ENCODE measurements around the gene SNF8. TPM values are rescaled to one million over a fixed set of nuclear protein-coding genes. Genes with fewer than 3 reads are reported as not detected.

Gene SNF8
- total RNA-seq, 3 donors from 2014 or later (not counting 1 experiment from before 2014, with no cell fraction given): 76.9 to 86.0 (median 78.3) TPM

DNA sequence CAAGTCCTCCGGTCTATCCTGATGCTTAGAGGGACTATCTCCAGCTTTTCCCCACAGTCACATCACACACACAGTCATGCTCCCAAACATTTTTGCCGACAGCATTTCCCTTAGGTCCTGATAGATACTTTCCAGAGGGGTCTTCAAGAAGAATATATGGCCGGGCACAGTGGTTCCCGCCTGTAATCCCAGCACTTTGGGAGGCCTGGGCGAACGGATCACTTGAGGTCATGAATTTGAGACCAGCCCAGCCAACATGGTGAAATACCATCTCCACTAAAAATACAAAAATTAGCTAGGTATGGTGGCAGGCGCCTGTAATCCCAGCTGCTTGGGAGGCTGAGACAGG is 28.1 kb upstream of the SNF8 start:
- H3K27ac ChIP-seq (ENCODE audit: low read length): no peak overlapping the region
- DNase-seq: no peak
- H3K4me3 Mint-ChIP-seq: no peak overlapping the region
- no peaks in the 10 kb centered on the region for H3K9me3 ChIP-seq (ENCODE audit: control insufficient read depth, insufficient read depth, low read length)
- H3K27me3 Mint-ChIP-seq (ENCODE audit: low read depth in 2 of 2): peaks cover 26 to 33% of the 10 kb centered on the region in 2 donors
- no peaks in the 10 kb centered on the region for H3K36me3 ChIP-seq (ENCODE audit: control insufficient read depth, insufficient read depth, low read length)
- TF ChIP-seq, protein P1, sequence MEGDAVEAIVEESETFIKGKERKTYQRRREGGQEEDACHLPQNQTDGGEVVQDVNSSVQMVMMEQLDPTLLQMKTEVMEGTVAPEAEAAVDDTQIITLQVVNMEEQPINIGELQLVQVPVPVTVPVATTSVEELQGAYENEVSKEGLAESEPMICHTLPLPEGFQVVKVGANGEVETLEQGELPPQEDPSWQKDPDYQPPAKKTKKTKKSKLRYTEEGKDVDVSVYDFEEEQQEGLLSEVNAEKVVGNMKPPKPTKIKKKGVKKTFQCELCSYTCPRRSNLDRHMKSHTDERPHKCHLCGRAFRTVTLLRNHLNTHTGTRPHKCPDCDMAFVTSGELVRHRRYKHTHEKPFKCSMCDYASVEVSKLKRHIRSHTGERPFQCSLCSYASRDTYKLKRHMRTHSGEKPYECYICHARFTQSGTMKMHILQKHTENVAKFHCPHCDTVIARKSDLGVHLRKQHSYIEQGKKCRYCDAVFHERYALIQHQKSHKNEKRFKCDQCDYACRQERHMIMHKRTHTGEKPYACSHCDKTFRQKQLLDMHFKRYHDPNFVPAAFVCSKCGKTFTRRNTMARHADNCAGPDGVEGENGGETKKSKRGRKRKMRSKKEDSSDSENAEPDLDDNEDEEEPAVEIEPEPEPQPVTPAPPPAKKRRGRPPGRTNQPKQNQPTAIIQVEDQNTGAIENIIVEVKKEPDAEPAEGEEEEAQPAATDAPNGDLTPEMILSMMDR (IDR thresholded peaks at IDR 0.05): no peak
- intact Hi-C loops (cut with micrococcal nuclease): no loop called here
- H3K4me1 ChIP-seq (ENCODE audit: control insufficient read depth, insufficient read depth, low read length): no peaks in the 10 kb centered on the region
- no peaks in the 10 kb centered on the region for H3K9me3 Mint-ChIP-seq
- no peak overlapping the region for H3K27ac Mint-ChIP-seq
- no peaks in the 10 kb centered on the region for H3K4me1 Mint-ChIP-seq
- no peak for ATAC-seq
- WGBS (ENCODE audit: insufficient coverage): 76% methylated on average over 7 of the region's 7 CpGs
- no peaks in the 10 kb centered on the region for H3K36me3 Mint-ChIP-seq
- peaks cover 2% of the 10 kb centered on the region for H3K27me3 ChIP-seq (ENCODE audit: control insufficient read depth, insufficient read depth, low read length)
- no peak overlapping the region for H3K4me3 ChIP-seq (ENCODE audit: low read length)

DNA sequence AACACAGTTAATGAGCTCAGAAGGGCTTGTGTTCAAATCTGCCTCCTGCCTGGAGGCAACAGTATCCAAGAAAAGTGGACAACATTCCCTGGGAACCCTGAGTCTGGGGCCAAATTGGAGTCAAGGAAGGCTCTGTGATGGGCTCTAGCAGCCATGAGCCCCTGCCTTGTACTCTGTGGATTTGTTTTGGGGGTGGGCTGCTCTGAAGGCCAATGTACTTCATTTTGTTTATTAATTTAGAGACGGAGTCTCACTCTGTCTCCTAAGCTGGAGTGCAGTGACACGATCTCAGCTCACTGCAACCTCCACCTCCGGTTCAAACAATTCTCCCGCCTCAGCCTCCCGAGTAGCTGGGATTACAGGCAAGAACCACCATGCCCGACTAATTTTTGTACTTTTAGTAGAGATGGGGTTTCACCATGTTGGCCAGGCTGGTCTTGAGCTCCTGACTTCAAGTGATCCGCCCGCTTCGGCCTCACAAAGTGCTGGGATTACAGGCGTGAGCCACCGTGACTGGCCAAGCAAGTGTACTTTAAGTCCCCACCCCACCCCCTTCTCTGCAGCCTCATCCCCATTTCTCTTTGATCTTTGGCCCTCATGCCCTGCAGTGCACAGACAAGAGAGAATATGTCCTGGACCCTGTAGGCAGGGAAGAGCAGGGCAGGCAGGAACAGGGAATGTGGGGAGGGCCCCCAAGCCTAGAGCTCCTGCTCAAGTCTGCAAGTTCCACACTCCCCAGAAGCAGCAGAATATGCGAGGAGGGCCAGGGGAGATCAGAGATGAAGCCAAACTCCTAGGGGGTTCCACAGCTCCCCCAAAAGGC is 26.4 kb upstream of the SNF8 start:
- Mint-ChIP-seq H3K27ac (no peak overlapping the region), H3K9me3 (no peaks in the 10 kb centered on the region), H3K36me3 (no peaks in the 10 kb centered on the region), H3K27me3 (ENCODE audit: low read depth in 2 of 2) (peaks cover 26 to 34% of the 10 kb centered on the region in 2 donors), H3K4me3 (no peak overlapping the region), H3K4me1 (no peaks in the 10 kb centered on the region)
- H3K27me3 ChIP-seq (ENCODE audit: control insufficient read depth, insufficient read depth, low read length): peaks cover 2% of the 10 kb centered on the region
- DNase-seq (no peak), ATAC-seq (no peak)
- H3K27ac ChIP-seq (ENCODE audit: low read length): no peak overlapping the region
- H3K4me3 ChIP-seq (ENCODE audit: low read length): no peak overlapping the region
- H3K4me1 ChIP-seq (ENCODE audit: control insufficient read depth, insufficient read depth, low read length): no peaks in the 10 kb centered on the region
- intact Hi-C loops (cut with micrococcal nuclease): no loop called here
- H3K9me3 ChIP-seq (ENCODE audit: control insufficient read depth, insufficient read depth, low read length): no peaks in the 10 kb centered on the region
- TF ChIP-seq, protein P1 (IDR thresholded peaks at IDR 0.05): no peak
- no peaks in the 10 kb centered on the region for H3K36me3 ChIP-seq (ENCODE audit: control insufficient read depth, insufficient read depth, low read length)
- WGBS (ENCODE audit: insufficient coverage): 90% methylated on average over 12 of the region's 12 CpGs

DNA sequence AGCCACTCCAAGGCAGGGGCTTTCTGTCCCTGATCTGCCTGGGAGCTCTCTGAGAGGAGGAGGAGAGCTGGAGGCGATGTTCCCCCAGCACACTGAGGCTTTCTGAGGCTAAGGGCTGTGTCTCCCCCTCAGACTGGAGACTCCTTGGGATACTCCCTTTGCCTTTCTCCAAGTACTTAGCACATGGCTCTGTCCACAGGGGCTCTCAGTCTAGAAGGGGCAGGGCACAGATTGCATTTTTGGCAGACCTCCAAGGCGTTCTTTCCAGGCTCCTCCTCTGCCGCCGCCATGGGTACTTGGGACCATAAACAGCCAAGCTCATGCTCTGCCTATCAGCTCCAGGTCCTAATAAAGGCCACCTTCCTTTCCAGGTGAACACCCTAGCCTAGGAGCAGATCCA is 25.6 kb upstream of the SNF8 start:
- WGBS (ENCODE audit: insufficient coverage): 62% methylated on average over 4 of the region's 4 CpGs
- Histone ChIP-seq H3K36me3 (ENCODE audit: control insufficient read depth, insufficient read depth, low read length) (no peaks in the 10 kb centered on the region), H3K4me3 (ENCODE audit: low read length) (no peak overlapping the region), H3K9me3 (ENCODE audit: control insufficient read depth, insufficient read depth, low read length) (no peaks in the 10 kb centered on the region), H3K27me3 (ENCODE audit: control insufficient read depth, insufficient read depth, low read length) (peaks cover 2% of the 10 kb centered on the region), H3K4me1 (ENCODE audit: control insufficient read depth, insufficient read depth, low read length) (no peaks in the 10 kb centered on the region), H3K27ac (ENCODE audit: low read length) (no peak overlapping the region)
- DNase-seq (no peak), ATAC-seq (no peak)
- Mint-ChIP-seq H3K4me3 (no peak overlapping the region), H3K36me3 (no peaks in the 10 kb centered on the region), H3K4me1 (no peaks in the 10 kb centered on the region), H3K27me3 (ENCODE audit: low read depth in 2 of 2) (peaks cover 32 to 38% of the 10 kb centered on the region in 2 donors), H3K27ac (no peak overlapping the region), H3K9me3 (no peaks in the 10 kb centered on the region)
- intact Hi-C loops (cut with micrococcal nuclease): no loop called here
- TF ChIP-seq, protein P1 (IDR thresholded peaks at IDR 0.05): no peak
